ENCODE results near the gene FCN3. TPM values are rescaled to one million over a fixed set of nuclear protein-coding genes. Genes with fewer than 3 reads are reported as not detected.

The FCN3 gene
- total and polyA plus RNA-seq, 2 donors (not counting 3 experiments of a cell fraction or from before 2014, with no cell fraction given), result 0.15 TPM; not detected in 1

GRCh38 chr1:27368869-27369582 is 5.6 kb downstream of the FCN3 start:
- Histone ChIP-seq H2AFZ (ENCODE audit: low read depth, low read length) (no peak overlapping the region), H3K36me3 (ENCODE audit: control insufficient read depth in 2 of 2, extremely low read depth in 1 of 2, insufficient read depth in 2 of 2, low read length in 2 of 2) (no peaks in the 10 kb centered on the region), H3K9me3 (replicated peaks; ENCODE audit: control insufficient read depth, insufficient read depth, low read length) (no peaks in the 10 kb centered on the region), H3K4me1 (ENCODE audit: control insufficient read depth, extremely low read depth, insufficient read depth, low read length) (peaks cover 15% of the 10 kb centered on the region), H3K4me3 (replicated peaks in 1 of 3; ENCODE audit: insufficient read depth in 1 of 3, low read depth in 1 of 3, low read length in 3 of 3) (no peak overlapping the region), H3K27ac (ENCODE audit: insufficient read depth, low read depth, low read length) (no peak overlapping the region), H3K4me2 (ENCODE audit: insufficient read depth, low read length) (no peak overlapping the region), H3K9me1 (replicated peaks; ENCODE audit: control insufficient read depth, extremely low read depth, insufficient read depth, low read length) (no peaks in the 10 kb centered on the region), H3K9ac (replicated peaks; ENCODE audit: extremely low read depth, insufficient read depth, low read length) (no peak overlapping the region), H3K79me2 (ENCODE audit: control insufficient read depth, insufficient read depth, low read length) (no peaks in the 10 kb centered on the region), H3K27me3 (ENCODE audit: control insufficient read depth in 2 of 2, insufficient read depth in 2 of 2, low read length in 2 of 2) (no peaks in the 10 kb centered on the region), H4K20me1 (replicated peaks; ENCODE audit: control insufficient read depth, extremely low read depth, insufficient read depth, low read length) (no peaks in the 10 kb centered on the region)
- ChIA-PET POLR2A (interaction anchor here (0.7 kb wide), 1 partner anchor 24 kb away, joined by 6 read pairs; no protein-coding TSS in a partner anchor), CTCF (interaction anchor here (0.6 to 6.8 kb wide), 17 partner anchors 9 to 324 kb away, joined by 3 to 57 read pairs (median 4); partner anchors contain the start of gene GPR3)
- no peak for DNase-seq (ENCODE audit: low read depth, low spot score)
- intact Hi-C loops (cut with micrococcal nuclease), result no loop called here
- dilution Hi-C loops (cut with MboI; ENCODE audit: extremely low pct_ligation_motif_present, low sequenced_read_pairs), result no loop called here
- BruUV-seq (replicated peaks), result no TSS peak
- TF ChIP-seq POLR2A (IDR thresholded peaks at IDR 0.05; ENCODE audit: low read depth, low read length) (no peak), GATA2 (IDR thresholded peaks at IDR 0.05; ENCODE audit: insufficient read depth, insufficient read length, low read depth, low read length) (no peak), EZH2 (IDR thresholded peaks at IDR 0.05; ENCODE audit: borderline replicate concordance, low read depth, low read length, severe bottlenecking) (no peak), JUN (IDR thresholded peaks at IDR 0.05; ENCODE audit: borderline replicate concordance, insufficient read depth, insufficient read length, low read depth) (no peak), FOS (IDR thresholded peaks at IDR 0.05; ENCODE audit: borderline replicate concordance, insufficient read depth, low read length) (no peak), MYC (IDR thresholded peaks at IDR 0.05; ENCODE audit: low read depth, low read length) (no peak), CTCF (IDR thresholded peaks at IDR 0.05; ENCODE audit: extremely low read depth in 1 of 2, insufficient read depth in 1 of 2, low read depth in 1 of 2, low read length in 2 of 2) (no peak), POLR2AphosphoS5 (IDR thresholded peaks at IDR 0.05; ENCODE audit: insufficient read depth, low read depth, low read length) (no peak)
- TF ChIP-seq, protein P1, sequence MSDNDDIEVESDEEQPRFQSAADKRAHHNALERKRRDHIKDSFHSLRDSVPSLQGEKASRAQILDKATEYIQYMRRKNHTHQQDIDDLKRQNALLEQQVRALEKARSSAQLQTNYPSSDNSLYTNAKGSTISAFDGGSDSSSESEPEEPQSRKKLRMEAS (IDR thresholded peaks at IDR 0.05; ENCODE audit: insufficient read depth, insufficient read length), result no peak
- no peak for FAIRE-seq
